ENCODE results near the gene ZNF326.
"Not testable (repeated sequence)": the region's sequence is repeated elsewhere in the genome, so short reads cannot be mapped to it uniquely, and the experiment has no call there.

Gene ZNF326

GRCh38 chr1:90039652-90040051 lies 44.7 kb downstream of the ZNF326 start:
- Histone ChIP-seq H3K36me3 (ENCODE audit: insufficient read depth, low read length) (no peaks in the 10 kb centered on the region), H3K4me3 (ENCODE audit: low read length) (no peak overlapping the region), H3K9me3 (ENCODE audit: low read length) (no peaks in the 10 kb centered on the region), H3K4me1 (ENCODE audit: insufficient read depth, low read length) (no peaks in the 10 kb centered on the region), H2AFZ (ENCODE audit: low read depth, low read length) (no peak overlapping the region), H3K27me3 (ENCODE audit: insufficient read depth, low read length) (no peaks in the 10 kb centered on the region)

DNA sequence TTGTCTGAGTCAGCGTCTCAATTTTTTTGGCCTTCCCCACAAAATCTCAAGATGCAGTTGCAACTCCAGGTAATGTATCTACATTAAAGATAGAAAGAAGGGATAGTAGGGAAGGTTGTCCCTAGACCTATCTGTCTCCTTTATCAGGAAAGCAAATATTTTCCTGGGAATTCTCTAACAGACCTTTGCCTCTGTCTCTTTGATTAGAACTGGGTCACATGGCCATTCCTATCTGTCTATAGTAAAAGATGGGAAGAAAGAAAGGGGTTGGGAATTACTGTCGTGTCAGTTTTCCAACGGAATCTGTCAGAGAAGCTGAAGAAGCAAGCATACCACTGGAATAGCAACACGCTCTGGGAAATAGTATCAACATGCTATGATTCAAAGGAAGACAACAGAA lies 48.7 kb downstream of the ZNF326 start:
- no peaks in the 10 kb centered on the region for H3K9me3 ChIP-seq (ENCODE audit: low read length)
- H3K36me3 ChIP-seq (ENCODE audit: insufficient read depth, low read length) = no peaks in the 10 kb centered on the region
- no peaks in the 10 kb centered on the region for H3K4me1 ChIP-seq (ENCODE audit: insufficient read depth, low read length)
- no peak overlapping the region for H3K4me3 ChIP-seq (ENCODE audit: low read length)
- no peak overlapping the region for H2AFZ ChIP-seq (ENCODE audit: low read depth, low read length)
- H3K27me3 ChIP-seq (ENCODE audit: insufficient read depth, low read length) = no peaks in the 10 kb centered on the region

DNA sequence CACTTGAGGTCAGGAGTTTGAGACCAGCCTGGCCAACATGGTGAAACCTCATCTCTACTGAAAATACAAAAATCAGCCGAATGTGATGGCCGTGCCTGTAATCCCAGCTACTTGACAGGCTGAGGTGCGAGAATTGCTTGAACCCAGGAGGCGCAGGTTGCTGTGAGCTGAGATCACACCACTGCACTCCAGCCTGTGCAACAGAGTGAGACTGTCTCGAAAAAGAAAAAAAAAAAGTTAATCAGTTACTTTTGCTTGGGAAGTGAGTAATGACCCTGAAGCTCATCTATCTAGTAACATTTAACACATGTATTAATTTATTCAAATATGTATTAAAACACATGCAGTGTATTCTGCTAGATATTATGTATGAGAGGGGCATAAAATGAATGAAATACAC lies 49.4 kb downstream of the ZNF326 start:
- Histone ChIP-seq H3K27me3 (ENCODE audit: insufficient read depth, low read length) (no peaks in the 10 kb centered on the region), H2AFZ (ENCODE audit: low read depth, low read length) (no peak overlapping the region), H3K36me3 (ENCODE audit: insufficient read depth, low read length) (no peaks in the 10 kb centered on the region), H3K9me3 (ENCODE audit: low read length) (no peaks in the 10 kb centered on the region), H3K4me1 (ENCODE audit: insufficient read depth, low read length) (no peaks in the 10 kb centered on the region), H3K4me3 (ENCODE audit: low read length) (no peak overlapping the region)

DNA sequence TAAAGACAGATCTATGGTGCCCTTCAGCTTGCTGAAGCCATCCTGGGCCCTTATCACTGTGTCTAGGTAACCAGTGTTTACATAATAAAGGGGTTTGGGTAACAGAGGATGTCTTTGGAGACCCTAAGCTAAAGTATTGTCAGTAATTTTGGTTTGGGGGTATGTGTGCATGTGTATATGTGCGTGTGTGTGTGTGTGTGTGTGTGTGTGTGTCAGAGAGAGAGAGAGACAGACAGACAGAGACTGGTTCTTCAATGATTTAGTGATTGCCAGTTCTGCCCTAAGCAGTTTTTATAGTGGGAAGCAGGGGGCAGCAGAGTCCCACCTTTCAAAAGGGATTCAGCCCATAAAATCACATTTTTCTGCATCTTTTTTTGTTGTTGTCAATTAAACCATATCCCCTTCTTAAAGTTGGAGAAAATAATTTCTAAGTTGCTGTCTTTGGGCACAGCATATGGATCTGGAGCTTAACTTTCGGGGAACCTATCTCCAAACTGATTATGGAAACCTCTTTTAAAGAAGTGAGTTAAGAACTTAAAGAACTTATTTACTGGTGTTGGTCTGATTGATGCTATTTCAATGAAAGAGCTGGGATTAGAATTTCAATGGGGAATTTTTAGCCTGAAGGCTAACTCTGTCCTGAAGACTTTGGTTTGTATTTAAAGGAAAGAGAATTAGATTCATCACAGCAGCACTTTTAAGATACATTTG lies 51.1 kb downstream of the ZNF326 start:
- Histone ChIP-seq H2AFZ (ENCODE audit: low read depth, low read length) (no peak overlapping the region), H3K4me1 (ENCODE audit: insufficient read depth, low read length) (no peaks in the 10 kb centered on the region), H3K4me3 (ENCODE audit: low read length) (no peak overlapping the region), H3K9me3 (ENCODE audit: low read length) (no peaks in the 10 kb centered on the region), H3K36me3 (ENCODE audit: insufficient read depth, low read length) (no peaks in the 10 kb centered on the region), H3K27me3 (ENCODE audit: insufficient read depth, low read length) (no peaks in the 10 kb centered on the region)

DNA sequence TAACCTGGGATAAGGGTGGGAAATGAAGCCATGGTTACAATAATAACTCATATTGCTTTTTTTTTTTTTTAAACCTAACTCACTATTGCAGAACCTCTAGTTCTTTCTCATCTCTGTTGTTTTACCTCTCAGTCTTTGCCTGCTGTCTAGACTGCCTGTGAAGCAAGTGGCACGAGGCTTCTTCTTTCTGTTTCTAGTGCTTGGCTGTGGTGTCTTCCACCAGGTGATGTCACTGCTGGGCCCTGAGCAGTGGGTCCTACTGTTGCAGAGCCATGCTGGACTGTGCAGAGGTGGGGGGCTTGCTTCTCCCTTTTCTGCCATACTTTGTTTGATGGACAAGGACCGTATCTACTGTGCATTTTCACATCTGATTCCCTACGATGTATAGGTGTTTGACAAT lies 51.7 kb downstream of the ZNF326 start:
- H2AFZ ChIP-seq (ENCODE audit: low read depth, low read length) = no peak overlapping the region
- no peaks in the 10 kb centered on the region for H3K9me3 ChIP-seq (ENCODE audit: low read length)
- no peaks in the 10 kb centered on the region for H3K27me3 ChIP-seq (ENCODE audit: insufficient read depth, low read length)
- no peaks in the 10 kb centered on the region for H3K4me1 ChIP-seq (ENCODE audit: insufficient read depth, low read length)
- no peak overlapping the region for H3K4me3 ChIP-seq (ENCODE audit: low read length)
- no peaks in the 10 kb centered on the region for H3K36me3 ChIP-seq (ENCODE audit: insufficient read depth, low read length)

DNA sequence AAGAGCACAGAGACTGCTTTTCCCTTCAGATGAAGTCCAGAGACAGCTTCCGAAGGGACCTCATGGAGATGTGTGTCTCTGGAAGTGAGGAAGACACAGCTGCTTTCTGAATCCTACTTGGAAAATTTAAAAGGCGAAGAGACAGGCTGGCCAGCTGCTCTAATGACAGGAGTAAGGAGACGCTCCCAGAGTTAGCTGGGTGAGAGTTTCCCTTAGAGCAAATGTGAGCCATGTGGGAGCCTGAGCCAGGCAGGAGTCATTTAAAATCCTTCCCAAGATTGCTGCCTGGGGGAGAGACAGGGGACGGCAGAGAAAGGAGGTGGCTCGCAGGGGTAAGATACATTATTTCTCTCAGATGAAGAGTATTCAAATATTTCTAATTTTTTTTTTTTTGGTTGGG lies 53.1 kb downstream of the ZNF326 start:
- no peak overlapping the region for H2AFZ ChIP-seq (ENCODE audit: low read depth, low read length)
- no peak overlapping the region for H3K4me3 ChIP-seq (ENCODE audit: low read length)
- H3K4me1 ChIP-seq (ENCODE audit: insufficient read depth, low read length) = no peaks in the 10 kb centered on the region
- H3K9me3 ChIP-seq (ENCODE audit: low read length) = no peaks in the 10 kb centered on the region
- H3K27me3 ChIP-seq (ENCODE audit: insufficient read depth, low read length) = no peaks in the 10 kb centered on the region
- H3K36me3 ChIP-seq (ENCODE audit: insufficient read depth, low read length) = no peaks in the 10 kb centered on the region

DNA sequence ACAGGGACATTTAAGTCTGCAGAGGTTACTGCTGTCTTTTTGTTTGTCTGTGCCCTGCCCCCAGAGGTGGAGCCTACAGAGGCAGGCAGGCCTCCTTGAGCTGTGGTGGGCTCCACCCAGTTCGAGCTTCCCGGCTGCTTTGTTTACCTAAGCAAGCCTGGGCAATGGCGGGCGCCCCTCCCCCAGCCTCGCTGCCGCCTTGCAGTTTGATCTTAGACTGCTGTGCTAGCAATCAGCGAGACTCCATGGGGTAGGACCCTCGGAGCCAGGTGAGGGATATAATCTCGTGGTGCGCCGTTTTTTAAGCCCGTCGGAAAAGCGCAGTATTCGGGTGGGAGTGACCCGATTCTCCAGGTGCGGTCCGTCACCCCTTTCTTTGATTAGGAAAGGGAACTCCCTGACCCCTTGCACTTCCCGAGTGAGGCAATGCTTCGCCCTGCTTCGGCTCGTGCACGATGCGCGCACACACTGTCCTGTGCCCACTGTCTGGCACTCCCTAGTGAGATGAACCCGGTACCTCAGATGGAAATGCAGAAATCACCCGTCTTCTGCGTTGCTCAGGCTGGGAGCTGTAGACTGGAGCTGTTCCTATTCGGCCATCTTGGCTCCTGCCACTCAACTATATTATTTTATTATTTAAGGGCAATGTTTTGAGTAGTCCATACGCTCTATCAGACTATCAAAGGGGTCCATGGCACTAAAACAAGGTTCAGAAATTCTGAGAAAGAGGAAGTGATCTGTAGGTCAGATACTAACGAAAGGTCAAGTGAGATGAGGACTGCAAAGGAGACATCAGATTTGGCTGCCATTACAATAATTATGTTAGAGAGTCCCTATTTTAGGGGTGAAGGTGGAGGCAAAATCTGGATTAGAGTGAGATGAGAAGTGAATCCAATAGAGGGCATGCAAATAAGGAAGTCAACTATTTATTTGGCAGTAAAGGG lies 68.1 kb downstream of the ZNF326 start:
- H3K4me3 ChIP-seq (ENCODE audit: low read length); H3K4me1 ChIP-seq (ENCODE audit: insufficient read depth, low read length); H3K36me3 ChIP-seq (ENCODE audit: insufficient read depth, low read length); H3K27me3 ChIP-seq (ENCODE audit: insufficient read depth, low read length); H2AFZ ChIP-seq (ENCODE audit: low read depth, low read length); H3K9me3 ChIP-seq (ENCODE audit: low read length): not testable (repeated sequence)

- not testable (repeated sequence) for H2AFZ ChIP-seq (ENCODE audit: low read depth, low read length); H3K4me3 ChIP-seq (ENCODE audit: low read length)
Measured at GRCh38 chr1:90064109-90064508, 69.2 kb downstream of the ZNF326 start.

DNA sequence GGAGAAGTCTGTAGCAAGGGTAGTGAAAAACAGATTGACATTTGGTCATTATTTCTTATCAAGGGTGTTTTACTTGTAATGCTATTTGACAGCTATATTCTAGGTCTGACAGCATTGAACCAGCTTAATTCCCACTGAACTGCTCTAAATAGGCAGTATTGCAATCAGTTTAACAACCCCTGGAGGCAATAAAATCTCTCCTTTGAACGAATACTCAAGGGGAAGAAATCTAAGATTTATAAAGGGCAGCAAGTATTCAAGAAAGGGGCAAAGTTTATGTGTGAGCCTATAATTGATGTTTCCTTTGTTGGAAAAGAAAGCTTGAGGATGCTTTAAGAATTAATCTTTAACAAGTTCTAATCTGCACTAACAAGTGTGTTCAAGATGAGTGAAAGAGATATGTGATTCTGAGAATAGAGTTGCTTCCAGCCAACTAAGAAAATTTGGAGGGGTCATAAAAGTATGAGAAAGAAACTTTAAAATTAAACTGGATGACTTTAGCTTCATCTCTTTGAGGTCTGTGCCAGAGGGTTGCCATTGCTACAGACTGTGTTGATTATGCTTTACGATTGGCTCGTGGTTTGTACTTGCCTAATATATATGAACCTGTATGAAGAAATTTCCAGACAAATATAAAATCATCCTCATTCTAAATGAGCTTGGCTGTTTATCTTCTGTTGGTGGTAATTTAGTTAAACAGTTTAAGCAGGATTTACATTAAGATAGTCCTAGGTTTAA lies 72.5 kb downstream of the ZNF326 start:
- Histone ChIP-seq H3K9me3 (ENCODE audit: low read length) (no peaks in the 10 kb centered on the region), H3K27me3 (ENCODE audit: insufficient read depth, low read length) (no peaks in the 10 kb centered on the region), H3K36me3 (ENCODE audit: insufficient read depth, low read length) (no peaks in the 10 kb centered on the region), H3K4me1 (ENCODE audit: insufficient read depth, low read length) (no peaks in the 10 kb centered on the region), H3K4me3 (ENCODE audit: low read length) (no peak overlapping the region), H2AFZ (ENCODE audit: low read depth, low read length) (no peak overlapping the region)

More at GRCh38 chr1:90064109-90064508, 69.2 kb downstream of the ZNF326 start:
- not testable (repeated sequence) for H3K36me3 ChIP-seq (ENCODE audit: insufficient read depth, low read length); H3K4me1 ChIP-seq (ENCODE audit: insufficient read depth, low read length); H3K9me3 ChIP-seq (ENCODE audit: low read length); H3K27me3 ChIP-seq (ENCODE audit: insufficient read depth, low read length)

DNA sequence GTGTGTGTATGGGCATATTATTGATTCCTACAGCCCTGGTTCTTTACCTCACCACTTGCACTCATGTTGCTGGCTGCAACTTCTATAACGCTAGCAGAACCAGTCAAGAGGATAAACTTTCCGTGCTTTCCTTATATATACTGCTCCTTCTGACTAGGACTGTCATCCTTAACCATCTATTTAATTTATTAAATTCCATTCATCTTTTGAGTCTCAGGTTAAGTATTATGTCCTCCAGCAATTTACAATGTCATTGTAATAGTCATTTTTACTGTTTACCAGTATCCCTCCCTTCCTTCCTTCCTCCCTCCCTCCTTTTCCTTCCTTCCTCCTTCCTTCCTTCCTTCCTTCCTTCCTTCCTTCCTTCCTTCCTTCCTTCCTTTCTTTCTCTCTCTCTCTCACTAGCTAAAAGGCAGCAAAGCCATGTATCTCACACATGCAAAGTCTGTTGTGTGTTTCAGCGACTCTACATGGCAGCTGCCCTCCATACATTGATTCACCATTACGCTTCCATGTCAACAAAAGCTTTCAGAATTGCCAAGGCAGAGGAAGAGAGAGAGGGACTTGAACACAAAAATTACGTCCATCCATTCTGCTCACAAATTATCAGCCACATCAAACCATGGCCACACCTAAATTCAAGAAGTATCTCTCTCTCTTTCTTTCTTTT lies 73.8 kb downstream of the ZNF326 start:
- no peaks in the 10 kb centered on the region for H3K27me3 ChIP-seq (ENCODE audit: insufficient read depth, low read length)
- H3K36me3 ChIP-seq (ENCODE audit: insufficient read depth, low read length) = no peaks in the 10 kb centered on the region
- no peaks in the 10 kb centered on the region for H3K4me1 ChIP-seq (ENCODE audit: insufficient read depth, low read length)
- no peaks in the 10 kb centered on the region for H3K9me3 ChIP-seq (ENCODE audit: low read length)
- H3K4me3 ChIP-seq (ENCODE audit: low read length) = no peak overlapping the region
- no peak overlapping the region for H2AFZ ChIP-seq (ENCODE audit: low read depth, low read length)

GRCh38 chr1:90074137-90074536 lies 79.2 kb downstream of the ZNF326 start:
- Histone ChIP-seq H3K4me1 (ENCODE audit: insufficient read depth, low read length) (no peaks in the 10 kb centered on the region), H3K36me3 (ENCODE audit: insufficient read depth, low read length) (no peaks in the 10 kb centered on the region), H3K9me3 (ENCODE audit: low read length) (no peaks in the 10 kb centered on the region), H3K4me3 (ENCODE audit: low read length) (no peak overlapping the region), H2AFZ (ENCODE audit: low read depth, low read length) (no peak overlapping the region), H3K27me3 (ENCODE audit: insufficient read depth, low read length) (no peaks in the 10 kb centered on the region)

- H3K36me3 ChIP-seq (ENCODE audit: insufficient read depth, low read length) = no peaks in the 10 kb centered on the region
- no peak overlapping the region for H3K4me3 ChIP-seq (ENCODE audit: low read length)
- no peaks in the 10 kb centered on the region for H3K4me1 ChIP-seq (ENCODE audit: insufficient read depth, low read length)
- H3K9me3 ChIP-seq (ENCODE audit: low read length) = no peaks in the 10 kb centered on the region
- no peak overlapping the region for H2AFZ ChIP-seq (ENCODE audit: low read depth, low read length)
- no peaks in the 10 kb centered on the region for H3K27me3 ChIP-seq (ENCODE audit: insufficient read depth, low read length)
Measured at GRCh38 chr1:90074566-90074965, 79.7 kb downstream of the ZNF326 start.
